Nephron (organoid): Measurements from ENCODE around the gene HOATZ.

ENCODE experiments used
- H3K27ac Mint-ChIP-seq, 3 experiments: 2 replicates each; pipeline ENCODE4 v1.8.0; 2020; ENCODE audit warnings: mixed read lengths in 3 of 3, mild to moderate bottlenecking in 2 of 3, moderate library complexity in 1 of 3
- H3K27me3 Mint-ChIP-seq: 2 replicates; pipeline ENCODE4 v1.8.0; 2021; ENCODE audit warnings: low read depth, mild to moderate bottlenecking, moderate library complexity, mixed read lengths
- H3K36me3 Mint-ChIP-seq: 2 replicates; pipeline ENCODE4 v1.8.0; 2020; ENCODE audit warnings: low read depth, mixed read lengths
- H3K4me1 Mint-ChIP-seq: 2 replicates; pipeline ENCODE4 v1.8.0; 2020; ENCODE audit warnings: mixed read lengths
- H3K4me3 Mint-ChIP-seq, 3 experiments: 2 replicates each; pipeline ENCODE4 v1.8.0; 2020; ENCODE audit warnings: mild to moderate bottlenecking in 3 of 3, mixed read lengths in 3 of 3, moderate library complexity in 2 of 3
- H3K9me3 Mint-ChIP-seq: 2 replicates; pipeline ENCODE4 v1.8.0; 2020; ENCODE audit warnings: mixed read lengths
- CTCF ChIP-seq, 3 experiments: fragments of 200-600 bp; sonication (generic); IDR thresholded peaks; one replicate each; pipeline ENCODE4 v1.5.0; 2021; ENCODE audit warnings: antibody characterized with exemption in 3 of 3; ENCODE audit not compliant: unreplicated experiment in 3 of 3

Gene HOATZ

GRCh38 chr11:111574373-111575225, 60.0 kb downstream of the HOATZ start:
- Mint-ChIP-seq H3K27ac (peak overlapping the region; percentile 19 to 38 (median 34)), H3K27me3 (no peaks in the 10 kb centered on the region), H3K4me1 (peaks cover 36% of the 10 kb centered on the region), H3K4me3 (no peak overlapping the region), H3K36me3 (no peaks in the 10 kb centered on the region), H3K9me3 (no peaks in the 10 kb centered on the region)
- TF ChIP-seq CTCF (IDR thresholded peaks at IDR 0.05; ENCODE audit: unreplicated experiment in 3 of 3): peak in 1 of 3 experiments; percentile 8

GRCh38 chr11:111575740-111576139, 61.2 kb downstream of the HOATZ start:
- H3K27ac Mint-ChIP-seq: no peak overlapping the region
- H3K4me1 Mint-ChIP-seq: peaks cover 32% of the 10 kb centered on the region

GRCh38 chr11:111577821-111578220, 63.2 kb downstream of the HOATZ start:
- Mint-ChIP-seq H3K27me3 (no peaks in the 10 kb centered on the region), H3K36me3 (no peaks in the 10 kb centered on the region), H3K27ac (no peak overlapping the region), H3K4me3 (no peak overlapping the region), H3K9me3 (no peaks in the 10 kb centered on the region), H3K4me1 (peaks cover 19% of the 10 kb centered on the region)
- TF ChIP-seq CTCF (IDR thresholded peaks at IDR 0.05; ENCODE audit: unreplicated experiment in 3 of 3): no peak

More at GRCh38 chr11:111575740-111576139, 61.2 kb downstream of the HOATZ start:
- Mint-ChIP-seq H3K9me3 (no peaks in the 10 kb centered on the region), H3K4me3 (no peak overlapping the region), H3K36me3 (no peaks in the 10 kb centered on the region), H3K27me3 (no peaks in the 10 kb centered on the region)
- no peak for TF ChIP-seq CTCF (IDR thresholded peaks at IDR 0.05; ENCODE audit: unreplicated experiment in 3 of 3)

GRCh38 chr11:111581341-111581740, 66.8 kb downstream of the HOATZ start:
- TF ChIP-seq CTCF (IDR thresholded peaks at IDR 0.05; ENCODE audit: unreplicated experiment in 3 of 3): no peak
- H3K27ac Mint-ChIP-seq: no peak overlapping the region
- H3K9me3 Mint-ChIP-seq: peaks cover under 1% of the 10 kb centered on the region
- H3K4me3 Mint-ChIP-seq: no peak overlapping the region
- H3K4me1 Mint-ChIP-seq: no peaks in the 10 kb centered on the region
- no peaks in the 10 kb centered on the region for H3K36me3 Mint-ChIP-seq
- H3K27me3 Mint-ChIP-seq: no peaks in the 10 kb centered on the region

GRCh38 chr11:111582163-111582562, 67.6 kb downstream of the HOATZ start:
- Mint-ChIP-seq H3K4me3 (no peak overlapping the region), H3K27ac (no peak overlapping the region)
- no peak for TF ChIP-seq CTCF (IDR thresholded peaks at IDR 0.05; ENCODE audit: unreplicated experiment in 3 of 3)

GRCh38 chr11:111582881-111583280, 68.3 kb downstream of the HOATZ start:
- Mint-ChIP-seq H3K4me3 (no peak overlapping the region), H3K4me1 (no peaks in the 10 kb centered on the region), H3K36me3 (no peaks in the 10 kb centered on the region), H3K27me3 (no peaks in the 10 kb centered on the region), H3K9me3 (peaks cover 2% of the 10 kb centered on the region), H3K27ac (peak overlapping the region in 1 of 3 experiments; percentile 23)
- TF ChIP-seq CTCF (IDR thresholded peaks at IDR 0.05; ENCODE audit: unreplicated experiment in 3 of 3): no peak

More at GRCh38 chr11:111582163-111582562, 67.6 kb downstream of the HOATZ start:
- Mint-ChIP-seq H3K4me1 (no peaks in the 10 kb centered on the region), H3K9me3 (peaks cover 2% of the 10 kb centered on the region), H3K27me3 (no peaks in the 10 kb centered on the region), H3K36me3 (no peaks in the 10 kb centered on the region)
